Stimulated activated CD4-positive, alpha-beta T cell treated with anti-CD3 and anti-CD28 coated beads, Interleukin-2, amount 100 ng/mL, for 48 hours (primary cell): ENCODE measurements around the gene NGDN.

Experiments used
- DNase-seq, 2 donors: peaks; one replicate each; pipeline ENCODE4 v3.0.0-alpha.2; 2020

NGDN gene

GRCh38 chr14:23523229-23524016 is 53.9 kb downstream of the NGDN start:
- DNase-seq, result no peak

- no peak for DNase-seq
Measured at GRCh38 chr14:23524954-23525353, 55.5 kb downstream of the NGDN start.

- DNase-seq, result no peak
Measured at GRCh38 chr14:23525611-23526010, 56.1 kb downstream of the NGDN start.
